Central memory CD8-positive, alpha-beta T cell (primary cell): Measurements from ENCODE around the gene ACTN2.

Experiments
- ATAC-seq: fragments of 150-1000 bp; cut with Tn5 transposase; replicated peaks from 2 replicates; pipeline ENCODE4 v1.10.0; 2022; ENCODE audit warnings: mild to moderate bottlenecking, moderate FRiP score, moderate number of reproducible peaks; ENCODE audit not compliant: poor library complexity, severe bottlenecking; ENCODE audit errors: extremely low read depth
- DNase-seq, 2 donors: peaks; one replicate each; pipeline ENCODE4 v3.0.0; 2021; ENCODE audit warnings: low spot score in 2 of 2
- H3K27ac Mint-ChIP-seq: one replicate; pipeline ENCODE4 v1.8.0; 2022; ENCODE audit warnings: low read depth, mild to moderate bottlenecking, moderate library complexity, mixed read lengths
- H3K27me3 Mint-ChIP-seq: one replicate; pipeline ENCODE4 v1.8.0; 2022; ENCODE audit warnings: mixed read lengths
- H3K36me3 Mint-ChIP-seq: one replicate; pipeline ENCODE4 v1.8.0; 2022; ENCODE audit warnings: mild to moderate bottlenecking, moderate library complexity, mixed read lengths; ENCODE audit not compliant: insufficient read depth
- H3K4me1 Mint-ChIP-seq: one replicate; pipeline ENCODE4 v1.8.0; 2022; ENCODE audit warnings: mixed read lengths
- H3K4me3 Mint-ChIP-seq: one replicate; pipeline ENCODE4 v1.8.0; 2022; ENCODE audit warnings: mild to moderate bottlenecking, moderate library complexity, mixed read lengths
- H3K9me3 Mint-ChIP-seq: one replicate; pipeline ENCODE4 v1.8.0; 2022; ENCODE audit warnings: mixed read lengths

Gene ACTN2

DNA sequence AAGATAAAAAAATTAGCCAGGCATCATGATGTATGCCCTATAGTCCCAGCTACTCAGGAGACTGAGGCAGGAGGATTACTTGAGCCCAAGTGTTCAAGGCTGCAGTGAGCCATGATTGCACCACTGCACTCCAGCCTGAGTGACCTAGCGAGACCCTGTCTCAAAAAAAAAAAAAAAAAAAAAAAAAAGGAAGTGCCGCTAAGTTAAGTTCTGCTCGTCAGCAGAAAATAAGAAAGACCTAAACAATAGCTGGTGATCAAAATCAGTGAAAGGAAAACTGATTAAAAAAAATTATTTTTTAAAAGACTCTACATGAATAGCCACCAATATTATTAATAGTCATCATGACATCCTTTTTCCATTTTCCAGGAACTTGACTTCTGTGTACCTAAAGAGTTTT lies 64.6 kb downstream of the ACTN2 start:
- Mint-ChIP-seq H3K4me3 (no peak overlapping the region), H3K27ac (no peak overlapping the region), H3K9me3 (no peaks in the 10 kb centered on the region), H3K4me1 (no peaks in the 10 kb centered on the region), H3K36me3 (no peaks in the 10 kb centered on the region), H3K27me3 (peaks cover 72% of the 10 kb centered on the region)
- no peak for ATAC-seq
- no peak for DNase-seq

DNA sequence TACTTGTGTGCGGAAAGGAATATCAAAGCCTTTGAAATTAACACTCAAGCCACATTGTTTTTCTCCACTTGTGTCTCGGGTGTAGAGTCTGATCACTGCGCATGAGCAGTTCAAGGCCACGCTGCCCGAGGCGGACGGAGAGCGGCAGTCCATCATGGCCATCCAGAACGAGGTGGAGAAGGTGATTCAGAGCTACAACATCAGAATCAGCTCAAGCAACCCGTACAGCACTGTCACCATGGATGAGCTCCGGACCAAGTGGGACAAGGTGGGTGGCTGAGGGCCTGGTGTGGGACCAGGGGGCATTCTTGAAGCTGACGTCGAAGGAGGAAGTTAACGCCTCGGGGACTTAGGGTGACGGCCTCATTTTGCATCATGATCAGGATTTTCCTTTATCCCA lies 65.1 kb downstream of the ACTN2 start:
- Mint-ChIP-seq H3K4me3 (no peak overlapping the region), H3K27me3 (peaks cover 70% of the 10 kb centered on the region), H3K9me3 (no peaks in the 10 kb centered on the region), H3K36me3 (no peaks in the 10 kb centered on the region), H3K4me1 (no peaks in the 10 kb centered on the region), H3K27ac (no peak overlapping the region)
- no peak for DNase-seq
- no peak for ATAC-seq

DNA sequence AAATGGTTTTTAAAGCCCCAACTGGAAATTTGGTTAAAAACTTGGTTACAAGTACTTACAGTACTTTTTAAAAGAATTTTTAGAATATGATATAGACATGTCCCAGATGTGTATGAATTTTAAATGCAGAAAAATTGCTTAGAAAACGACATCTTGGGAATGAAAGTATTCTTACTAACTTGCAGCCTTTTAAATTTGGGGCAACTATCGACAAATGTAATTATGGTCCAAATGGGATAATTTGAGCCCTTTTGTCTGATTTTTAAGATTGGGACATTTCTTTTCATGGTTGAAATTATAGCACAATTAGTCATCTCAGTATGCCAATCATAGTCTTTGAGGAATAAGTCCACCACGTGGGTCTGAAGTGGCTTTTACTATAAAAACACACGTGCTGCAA lies 65.6 kb downstream of the ACTN2 start:
- Mint-ChIP-seq H3K27me3 (peaks cover 64% of the 10 kb centered on the region), H3K36me3 (no peaks in the 10 kb centered on the region), H3K4me1 (no peaks in the 10 kb centered on the region), H3K27ac (no peak overlapping the region), H3K4me3 (no peak overlapping the region), H3K9me3 (no peaks in the 10 kb centered on the region)
- DNase-seq: no peak
- no peak for ATAC-seq

GRCh38 chr1:236753516-236753915 lies 67.2 kb downstream of the ACTN2 start:
- no peaks in the 10 kb centered on the region for H3K9me3 Mint-ChIP-seq
- H3K36me3 Mint-ChIP-seq: no peaks in the 10 kb centered on the region
- no peaks in the 10 kb centered on the region for H3K4me1 Mint-ChIP-seq
- no peak overlapping the region for H3K27ac Mint-ChIP-seq
- H3K27me3 Mint-ChIP-seq: peaks cover 48% of the 10 kb centered on the region
- DNase-seq (no peak), ATAC-seq (no peak)
- H3K4me3 Mint-ChIP-seq: no peak overlapping the region

DNA sequence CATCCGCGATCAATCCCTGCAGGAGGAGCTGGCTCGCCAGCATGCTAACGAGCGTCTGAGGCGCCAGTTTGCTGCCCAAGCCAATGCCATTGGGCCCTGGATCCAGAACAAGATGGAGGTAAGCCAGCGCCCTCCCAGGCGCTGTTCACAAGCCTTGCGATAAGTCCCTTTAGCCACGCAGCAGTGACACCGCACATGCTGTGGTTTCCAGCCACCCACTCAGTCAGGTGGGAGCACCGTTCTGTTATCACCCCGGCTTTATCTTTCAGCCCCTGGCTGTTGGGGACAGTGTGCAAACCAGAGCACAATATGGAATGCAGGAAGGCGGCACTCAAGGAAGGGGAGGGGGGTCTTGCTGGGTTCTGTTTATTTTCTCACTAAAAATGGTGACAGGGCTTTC lies 67.7 kb downstream of the ACTN2 start:
- no peak overlapping the region for H3K4me3 Mint-ChIP-seq
- no peak for DNase-seq

DNA sequence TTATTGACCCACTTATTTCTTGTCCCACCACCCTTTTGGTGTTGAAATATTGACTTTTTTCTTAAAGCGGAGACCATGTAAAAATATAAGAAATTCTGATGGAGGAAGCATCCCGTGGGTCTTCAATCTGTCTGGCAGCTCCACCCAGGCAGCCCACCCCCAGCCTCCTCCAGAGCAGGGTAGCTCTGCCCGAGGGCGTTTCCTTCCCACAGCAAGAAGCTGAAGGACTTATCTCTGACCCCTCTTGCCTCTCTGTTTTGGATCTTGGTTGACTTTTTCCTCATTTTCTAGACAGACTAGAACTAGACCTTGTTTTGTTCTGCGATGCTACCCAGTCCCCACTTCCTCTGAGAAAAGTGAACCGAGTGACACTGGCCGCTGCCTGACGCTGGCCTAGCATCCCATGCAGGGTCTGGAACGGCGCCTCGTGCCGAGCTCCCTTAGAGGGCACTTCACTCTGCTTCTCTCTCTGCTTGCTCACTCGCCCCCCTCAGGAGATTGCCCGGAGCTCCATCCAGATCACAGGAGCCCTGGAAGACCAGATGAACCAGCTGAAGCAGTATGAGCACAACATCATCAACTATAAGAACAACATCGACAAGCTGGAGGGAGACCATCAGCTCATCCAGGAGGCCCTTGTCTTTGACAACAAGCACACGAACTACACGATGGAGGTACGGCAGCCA lies 68.4 kb downstream of the ACTN2 start:
- Mint-ChIP-seq H3K4me3 (no peak overlapping the region), H3K4me1 (peaks cover 5% of the 10 kb centered on the region), H3K36me3 (no peaks in the 10 kb centered on the region), H3K27ac (no peak overlapping the region), H3K9me3 (no peaks in the 10 kb centered on the region), H3K27me3 (peaks cover 39% of the 10 kb centered on the region)
- DNase-seq (no peak), ATAC-seq (no peak)

More for the DNA sequence above, 67.7 kb downstream of the ACTN2 start:
- Mint-ChIP-seq H3K4me1 (no peaks in the 10 kb centered on the region), H3K9me3 (no peaks in the 10 kb centered on the region), H3K36me3 (no peaks in the 10 kb centered on the region), H3K27me3 (peaks cover 46% of the 10 kb centered on the region), H3K27ac (no peak overlapping the region)
- ATAC-seq: no peak

DNA sequence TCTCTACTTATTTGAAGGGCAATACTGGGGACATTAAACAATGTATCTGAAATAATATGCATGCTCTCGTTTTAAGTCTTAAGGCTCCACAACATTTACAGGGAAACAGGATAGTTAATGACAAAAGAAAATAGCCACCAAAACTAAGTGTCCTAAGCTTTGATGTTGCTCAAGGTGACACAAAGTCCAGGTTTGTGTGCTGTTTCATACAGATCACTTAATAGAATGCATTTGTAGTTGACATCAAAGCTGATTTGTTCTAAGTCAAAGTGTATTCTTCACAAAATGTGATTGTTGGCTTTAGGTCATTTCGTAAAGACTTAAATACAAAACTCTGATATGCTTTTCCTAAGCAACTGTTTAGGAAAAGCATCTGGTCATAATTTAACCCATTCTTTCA lies 71.3 kb downstream of the ACTN2 start:
- no peak for ATAC-seq
- no peak overlapping the region for H3K27ac Mint-ChIP-seq

GRCh38 chr1:236759252-236759859 lies 73.1 kb downstream of the ACTN2 start:
- no peaks in the 10 kb centered on the region for H3K9me3 Mint-ChIP-seq
- H3K36me3 Mint-ChIP-seq: no peaks in the 10 kb centered on the region
- no peak overlapping the region for H3K4me3 Mint-ChIP-seq
- peaks cover 5% of the 10 kb centered on the region for H3K4me1 Mint-ChIP-seq
- no peak for DNase-seq
- ATAC-seq: no peak
- H3K27me3 Mint-ChIP-seq: peaks cover 17% of the 10 kb centered on the region
- H3K27ac Mint-ChIP-seq: no peak overlapping the region

More for the DNA sequence above, 71.3 kb downstream of the ACTN2 start:
- DNase-seq: no peak
- Mint-ChIP-seq H3K4me3 (no peak overlapping the region), H3K9me3 (no peaks in the 10 kb centered on the region), H3K4me1 (peaks cover 5% of the 10 kb centered on the region), H3K36me3 (no peaks in the 10 kb centered on the region), H3K27me3 (peaks cover 10% of the 10 kb centered on the region)

DNA sequence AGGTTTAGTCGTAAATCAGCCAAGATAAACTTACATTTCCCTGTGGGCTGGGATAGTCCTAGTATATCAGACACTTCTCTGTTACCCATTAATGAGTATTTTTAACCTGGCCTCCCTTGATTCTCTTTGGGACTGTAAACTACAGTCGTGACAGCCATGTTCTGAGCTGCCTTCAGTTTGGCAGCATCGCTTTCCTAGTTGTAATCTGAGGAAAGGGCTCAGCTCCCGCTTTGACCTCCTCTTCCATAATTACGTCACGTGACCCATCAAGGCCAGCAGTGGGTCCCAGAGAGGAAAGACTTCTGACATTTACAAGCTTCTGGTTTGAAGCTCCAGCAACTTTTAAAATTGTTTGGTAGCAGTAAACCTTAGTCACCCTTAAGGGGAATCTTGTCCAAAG lies 74.2 kb downstream of the ACTN2 start:
- Mint-ChIP-seq H3K27ac (no peak overlapping the region), H3K9me3 (no peaks in the 10 kb centered on the region), H3K4me3 (no peak overlapping the region), H3K36me3 (no peaks in the 10 kb centered on the region), H3K27me3 (peaks cover 19% of the 10 kb centered on the region), H3K4me1 (peaks cover 5% of the 10 kb centered on the region)
- no peak for ATAC-seq
- no peak for DNase-seq

GRCh38 chr1:236760986-236761385 lies 74.7 kb downstream of the ACTN2 start:
- Mint-ChIP-seq H3K27ac (no peak overlapping the region), H3K4me3 (no peak overlapping the region)

DNA sequence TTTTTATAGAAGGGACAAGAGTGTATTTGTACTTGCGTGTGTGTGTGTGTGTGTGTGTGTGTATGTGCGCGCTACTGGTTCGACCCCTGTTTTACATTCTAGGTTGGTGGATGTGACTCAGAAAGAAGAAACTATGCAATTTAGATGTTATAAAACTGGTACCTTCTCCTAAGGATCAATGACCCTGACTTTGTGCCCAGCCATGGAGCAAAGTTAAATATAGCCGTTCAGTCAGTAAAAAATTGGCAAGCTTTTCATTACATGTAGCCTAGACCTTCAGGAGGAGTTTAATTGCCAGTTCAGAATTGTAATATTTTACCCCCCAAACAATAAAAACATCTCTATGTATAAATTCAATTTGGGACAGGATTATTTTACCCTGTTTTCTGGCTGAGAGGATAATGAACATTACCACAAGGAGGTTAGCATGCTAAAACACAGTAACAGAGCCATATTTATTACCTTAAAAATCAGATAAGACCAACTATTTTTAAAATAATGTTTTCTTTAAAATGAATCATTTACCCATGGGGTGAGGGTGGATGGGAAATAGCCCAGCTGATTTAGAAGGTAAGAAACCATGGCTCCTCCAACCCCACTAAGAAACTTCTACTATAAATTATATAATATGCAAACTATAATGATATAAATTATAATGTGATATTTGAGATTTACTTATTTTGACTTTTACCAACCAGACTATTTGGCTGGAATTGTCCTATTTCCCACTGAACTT lies 75.3 kb downstream of the ACTN2 start:
- H3K4me3 Mint-ChIP-seq: no peak overlapping the region
- DNase-seq (no peak), ATAC-seq (no peak)
- no peaks in the 10 kb centered on the region for H3K36me3 Mint-ChIP-seq
- peaks cover 5% of the 10 kb centered on the region for H3K4me1 Mint-ChIP-seq
- peaks cover 29% of the 10 kb centered on the region for H3K27me3 Mint-ChIP-seq
- H3K9me3 Mint-ChIP-seq: no peaks in the 10 kb centered on the region
- no peak overlapping the region for H3K27ac Mint-ChIP-seq

More at GRCh38 chr1:236760986-236761385, 74.7 kb downstream of the ACTN2 start:
- DNase-seq: no peak
- peaks cover 5% of the 10 kb centered on the region for H3K4me1 Mint-ChIP-seq
- ATAC-seq: no peak
- H3K36me3 Mint-ChIP-seq: no peaks in the 10 kb centered on the region
- H3K9me3 Mint-ChIP-seq: no peaks in the 10 kb centered on the region
- peaks cover 24% of the 10 kb centered on the region for H3K27me3 Mint-ChIP-seq

DNA sequence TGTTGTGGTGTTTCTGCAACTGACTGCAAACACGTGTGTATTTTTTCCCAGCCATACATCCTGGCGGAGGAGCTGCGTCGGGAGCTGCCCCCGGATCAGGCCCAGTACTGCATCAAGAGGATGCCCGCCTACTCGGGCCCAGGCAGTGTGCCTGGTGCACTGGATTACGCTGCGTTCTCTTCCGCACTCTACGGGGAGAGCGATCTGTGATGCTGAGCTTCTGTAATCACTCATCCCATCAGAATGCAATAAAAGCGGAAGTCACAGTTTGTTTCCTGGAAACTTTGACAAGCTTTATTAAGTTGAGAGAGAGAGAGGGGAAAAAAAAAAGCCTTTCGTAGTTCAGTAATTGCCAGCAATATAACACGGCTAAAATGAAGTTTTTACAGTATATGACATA lies 76.1 kb downstream of the ACTN2 start:
- Mint-ChIP-seq H3K27ac (no peak overlapping the region), H3K36me3 (no peaks in the 10 kb centered on the region), H3K4me1 (peaks cover 5% of the 10 kb centered on the region), H3K27me3 (peaks cover 35% of the 10 kb centered on the region), H3K9me3 (no peaks in the 10 kb centered on the region), H3K4me3 (no peak overlapping the region)
- DNase-seq: no peak
- no peak for ATAC-seq

DNA sequence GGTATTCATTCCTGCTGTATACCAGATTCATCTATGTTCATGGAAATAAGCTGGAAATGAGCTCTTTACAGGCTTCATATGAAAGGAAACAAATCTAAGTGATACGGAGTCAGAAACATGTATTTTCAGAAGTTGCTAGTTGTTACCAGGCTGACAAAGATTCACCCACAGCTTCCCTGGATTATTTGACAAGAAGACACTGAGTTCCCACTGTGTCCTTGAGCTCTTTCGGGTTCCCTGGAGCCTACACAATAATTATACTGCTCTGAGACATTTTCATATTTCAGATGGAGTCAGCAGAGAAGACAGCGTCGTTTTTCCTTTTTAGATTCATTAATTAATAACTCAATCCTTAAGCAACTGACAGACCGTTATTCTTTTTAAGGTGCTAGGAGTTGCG lies 79.5 kb downstream of the ACTN2 start:
- H3K27ac Mint-ChIP-seq: no peak overlapping the region
- DNase-seq (no peak), ATAC-seq (no peak)
- H3K4me3 Mint-ChIP-seq: no peak overlapping the region
- H3K36me3 Mint-ChIP-seq: no peaks in the 10 kb centered on the region
- no peaks in the 10 kb centered on the region for H3K4me1 Mint-ChIP-seq
- H3K9me3 Mint-ChIP-seq: no peaks in the 10 kb centered on the region
- peaks cover 59% of the 10 kb centered on the region for H3K27me3 Mint-ChIP-seq
